Gastrocnemius medialis (tissue), 4 donors: ENCODE data around the gene TTC28. TPM values are rescaled to one million over a fixed set of nuclear protein-coding genes. Genes with fewer than 3 reads are reported as not detected.

Experiments
- ATAC-seq, 2 donors: fragments of 150-250 bp; one replicate each; pipeline ENCODE4 v1.9.1; 2016
- DNase-seq, 2 donors: peaks; one replicate each; pipeline ENCODE4 v3.0.0-alpha.2; 2019
- H3K27ac ChIP-seq, 4 donors: fragments of 200-600 bp; sonication (generic); 1 replicate in 1 of 4; 2 replicates in 3 of 4; pipeline ENCODE4 v1.5.1; 2016 to 2018; ENCODE audit warnings: mild to moderate bottlenecking in 2 of 4, moderate library complexity in 1 of 4
- H3K27me3 ChIP-seq, 3 donors: fragments of 200-600 bp; sonication (generic) in 2 of 3; 1 replicate in 1 of 3; 2 replicates in 2 of 3; pipeline versions ENCODE4 v1.5.1 to v1.6.0; 2016 to 2019; ENCODE audit warnings: mild to moderate bottlenecking in 1 of 3, moderate library complexity in 1 of 3
- H3K36me3 ChIP-seq, 2 donors: fragments of 200-600 bp; sonication (generic) in 1 of 2; one replicate each; pipeline ENCODE4 v1.5.1; 2017 to 2018
- H3K4me1 ChIP-seq, 2 donors: fragments of 200-600 bp; sonication (generic) in 1 of 2; one replicate each; pipeline ENCODE4 v1.5.1; 2016 to 2017; ENCODE audit warnings: mild to moderate bottlenecking in 2 of 2
- H3K4me3 ChIP-seq, 4 donors: fragments of 200-600 bp; sonication (generic) in 3 of 4; 1 replicate in 1 of 4; 2 replicates in 3 of 4; pipeline ENCODE4 v1.5.1; 2016 to 2019; ENCODE audit warnings: mild to moderate bottlenecking in 2 of 4
- H3K9me3 ChIP-seq, 3 donors: fragments of 200-600 bp; sonication (generic) in 2 of 3; 1 replicate in 1 of 3; 2 replicates in 2 of 3; pipeline ENCODE4 v1.5.1; 2016 to 2019
- CTCF ChIP-seq, 5 experiments: fragments of 450-650 bp in 3 of 5; fragments of 200-600 bp in 2 of 5; sonication (generic) in 2 of 5; IDR thresholded peaks in 4 of 5; conservative IDR thresholded peaks in 1 of 5; 1 replicate in 4 of 5; 2 replicates in 1 of 5; pipeline ENCODE4 v1.5.1; 2016 to 2019; ENCODE audit warnings: antibody characterized with exemption in 5 of 5, mild to moderate bottlenecking in 3 of 5, moderate library complexity in 3 of 5
- POLR2A ChIP-seq, 2 donors: fragments of 450-650 bp; IDR thresholded peaks; one replicate each; pipeline ENCODE4 v1.6.1; 2017; ENCODE audit warnings: antibody characterized with exemption in 2 of 2, mild to moderate bottlenecking in 2 of 2, moderate library complexity in 2 of 2
- in situ Hi-C, 4 donors: fragments of 200-750 bp; cut with MboI; loops; one replicate each; pipeline versions ENCODE4 v1.15.0 to v1.8.0; 2017; ENCODE audit warnings: low sequenced_read_pairs in 4 of 4
- intact Hi-C: fragments of 100-400 bp; cut with DNase I; formaldehyde crosslinking; loops from one replicate; pipeline ENCODE4 v1.15.1; 2023; ENCODE audit warnings: low total_unique reads
- microRNA-seq, 2 donors: library from miRNA; unstranded; fragments of <30 nt; microRNA quantifications; one replicate each; pipeline ENCODE4, GENCODE V29; 2016; ENCODE audit warnings: borderline replicate concordance in 2 of 2
- total RNA-seq, 4 donors: library from RNA; depleted of rRNA; stranded (reverse); fragments of >200 nt; gene quantifications; one replicate each; pipeline versions ENCODE4 v1.1.0 to v1.2.3, GENCODE V29; 2016

The TTC28 gene
- total RNA-seq, 4 donors from 2014 or later, result 6.3 to 18.1 (median 8.4) TPM

- H3K27ac ChIP-seq, result no peak overlapping the region
- no peaks in the 10 kb centered on the region for H3K4me1 ChIP-seq
- no peak for ATAC-seq
- intact Hi-C loops, result no loop called here
- no peaks in the 10 kb centered on the region for H3K27me3 ChIP-seq
- no peak for DNase-seq
- in situ Hi-C loops, result no loop called here
- peak overlapping the region in 1 of 4 donors; percentile 19 for H3K4me3 ChIP-seq
- TF ChIP-seq CTCF (IDR thresholded peaks at IDR 0.05 in 4 of 5, conservative IDR thresholded peaks at IDR 0.05 in 1 of 5), result no peak
- TF ChIP-seq POLR2A (IDR thresholded peaks at IDR 0.05), result no peak
- H3K36me3 ChIP-seq, result peaks cover 0 to 6% of the 10 kb centered on the region in 2 donors
- H3K9me3 ChIP-seq, result no peaks in the 10 kb centered on the region
Measured at GRCh38 chr22:27933186-27933983, 746.3 kb downstream of the TTC28 start.

- Histone ChIP-seq H3K9me3 (no peaks in the 10 kb centered on the region), H3K27me3 (no peaks in the 10 kb centered on the region), H3K36me3 (peaks cover 0 to under 1% of the 10 kb centered on the region in 2 donors), H3K27ac (no peak overlapping the region), H3K4me1 (no peaks in the 10 kb centered on the region), H3K4me3 (no peak overlapping the region)
- no peak for ATAC-seq
- intact Hi-C loops (no loop called here), in situ Hi-C loops (no loop called here)
- no peak for DNase-seq
- no peak for TF ChIP-seq CTCF (IDR thresholded peaks at IDR 0.05 in 4 of 5, conservative IDR thresholded peaks at IDR 0.05 in 1 of 5)
- no peak for TF ChIP-seq POLR2A (IDR thresholded peaks at IDR 0.05)
Measured at GRCh38 chr22:27930331-27931060, 749.1 kb downstream of the TTC28 start.

Small RNAs within 50 kb of the gene (microRNA-seq; reads per million reads assigned to microRNA genes)
- 0 reads per million in 2 donors for gene MIR5739

Other genes starting within 250 kb of the TTC28 start
- gene CHEK2, start 62.0 kb upstream of the TTC28 start, total RNA-seq, result 1 to 10 TPM in 3 of 4 donors, under 1 TPM in 1; 0.58 to 5.7 (median 3.7) TPM
- 10 to 100 TPM; 14.4 to 30.4 (median 22.9) TPM for gene HSCB, start 62.2 kb upstream of the TTC28 start, total RNA-seq
- gene CCDC117, start 92.9 kb upstream of the TTC28 start, total RNA-seq, result 10 to 100 TPM; 23.2 to 40.1 (median 30.5) TPM
- gene XBP1, start 120.7 kb upstream of the TTC28 start, total RNA-seq, result 100 to 1,000 TPM in 3 of 4 donors, 10 to 100 TPM in 1; 66.0 to 403 (median 115) TPM
- 10 to 100 TPM in 3 of 4 donors, 1 to 10 TPM in 1; 7.8 to 19.1 (median 11.1) TPM for gene ZNRF3, start 203.7 kb upstream of the TTC28 start, total RNA-seq